H7 (cell line): Measurements from ENCODE around the gene SAMD8. TPM values are rescaled to one million over a fixed set of nuclear protein-coding genes. Genes with fewer than 3 reads are reported as not detected.

Source experiments
- DNase-seq: peaks from one replicate; pipeline ENCODE4 v3.0.0; 2012
- H3K27me3 ChIP-seq: 2 replicates; pipeline ENCODE4 v1.6.0; 2011; ENCODE audit warnings: mild to moderate bottlenecking, low read length; ENCODE audit not compliant: control insufficient read depth, insufficient read depth
- H3K36me3 ChIP-seq: replicated peaks from 2 replicates; pipeline ENCODE4 v1.5.1; 2011; ENCODE audit warnings: low read length; ENCODE audit not compliant: control insufficient read depth, insufficient read depth
- H3K4me3 ChIP-seq: 2 replicates; pipeline ENCODE4 v1.5.1; 2011; ENCODE audit warnings: low read depth, mild to moderate bottlenecking, control low read depth, low read length, moderate library complexity; ENCODE audit not compliant: insufficient read depth
- total RNA-seq: library from RNA; depleted of rRNA; stranded (reverse); fragments of >200 nt; shearing (Covaris generic); gene quantifications from 2 replicates; pipeline ENCODE4 v1.2.3, GENCODE V29; 2014; rRNA removed

Gene SAMD8
- 13.2 and 15.4 TPM in 2 replicates for total RNA-seq

GRCh38 chr10:75111365-75111906 is at the start of gene SAMD8:
Gene SAMD8, plus strand, starts transcription at chr10:75111656. Its CDS starts 38,873 bp downstream, at chr10:75150529.
- peak; percentile 99 for DNase-seq

GRCh38 chr10:75061709-75062505 is 49.5 kb upstream of the SAMD8 start:
- Histone ChIP-seq H3K27me3 (no peaks in the 10 kb centered on the region), H3K4me3 (no peak overlapping the region), H3K36me3 (no peaks in the 10 kb centered on the region)
- no peak for DNase-seq

More at GRCh38 chr10:75111365-75111906, at the start of gene SAMD8:
- Histone ChIP-seq H3K4me3 (peak within 1 kb of the TSS; percentile 87), H3K27me3 (no peaks in the 10 kb centered on the region), H3K36me3 (no peaks in the 10 kb centered on the region)

- Histone ChIP-seq H3K36me3 (no peaks in the 10 kb centered on the region), H3K4me3 (no peak overlapping the region), H3K27me3 (no peaks in the 10 kb centered on the region)
- no peak for DNase-seq
Measured at GRCh38 chr10:75062506-75063299, 48.8 kb upstream of the SAMD8 start.

- Histone ChIP-seq H3K27me3 (no peaks in the 10 kb centered on the region), H3K4me3 (no peak overlapping the region)
Measured at GRCh38 chr10:75063461-75064230, 47.8 kb upstream of the SAMD8 start.

GRCh38 chr10:75065076-75065475 is 46.4 kb upstream of the SAMD8 start:
- Histone ChIP-seq H3K36me3 (no peaks in the 10 kb centered on the region), H3K4me3 (no peak overlapping the region), H3K27me3 (no peaks in the 10 kb centered on the region)
- no peak for DNase-seq

More at GRCh38 chr10:75063461-75064230, 47.8 kb upstream of the SAMD8 start:
- DNase-seq, result no peak
- H3K36me3 ChIP-seq, result no peaks in the 10 kb centered on the region

GRCh38 chr10:75066271-75066670 is 45.2 kb upstream of the SAMD8 start:
- DNase-seq, result no peak
- Histone ChIP-seq H3K4me3 (no peak overlapping the region), H3K27me3 (no peaks in the 10 kb centered on the region), H3K36me3 (no peaks in the 10 kb centered on the region)

- DNase-seq, result no peak
- Histone ChIP-seq H3K36me3 (no peaks in the 10 kb centered on the region), H3K4me3 (no peak overlapping the region), H3K27me3 (no peaks in the 10 kb centered on the region)
Measured at GRCh38 chr10:75067272-75067671, 44.2 kb upstream of the SAMD8 start.

- no peak for DNase-seq
- no peaks in the 10 kb centered on the region for H3K36me3 ChIP-seq
- no peak overlapping the region for H3K4me3 ChIP-seq
- H3K27me3 ChIP-seq, result no peaks in the 10 kb centered on the region
Measured at GRCh38 chr10:75068523-75068922, 42.9 kb upstream of the SAMD8 start.

GRCh38 chr10:75070476-75070875 is 41.0 kb upstream of the SAMD8 start:
- no peak for DNase-seq
- H3K4me3 ChIP-seq, result no peak overlapping the region

GRCh38 chr10:75070961-75071428 is 40.5 kb upstream of the SAMD8 start:
- Histone ChIP-seq H3K4me3 (no peak overlapping the region), H3K36me3 (no peaks in the 10 kb centered on the region), H3K27me3 (peaks cover 5% of the 10 kb centered on the region; the same call in 1 of the 2 replicates)
- no peak for DNase-seq

More at GRCh38 chr10:75070476-75070875, 41.0 kb upstream of the SAMD8 start:
- no peaks in the 10 kb centered on the region for H3K36me3 ChIP-seq
- peaks cover 3% of the 10 kb centered on the region; the same call in 1 of the 2 replicates for H3K27me3 ChIP-seq

GRCh38 chr10:75071756-75072155 is 39.7 kb upstream of the SAMD8 start:
- H3K4me3 ChIP-seq, result no peak overlapping the region
- H3K36me3 ChIP-seq, result no peaks in the 10 kb centered on the region
- peaks cover 7% of the 10 kb centered on the region; the same call in 1 of the 2 replicates for H3K27me3 ChIP-seq
- no peak for DNase-seq

GRCh38 chr10:75072727-75073126 is 38.7 kb upstream of the SAMD8 start:
- Histone ChIP-seq H3K4me3 (no peak overlapping the region), H3K36me3 (no peaks in the 10 kb centered on the region), H3K27me3 (peaks cover 9% of the 10 kb centered on the region; the same call in 1 of the 2 replicates)
- DNase-seq, result no peak

- Histone ChIP-seq H3K36me3 (no peaks in the 10 kb centered on the region), H3K4me3 (no peak overlapping the region), H3K27me3 (peaks cover 9% of the 10 kb centered on the region; the same call in 1 of the 2 replicates)
- no peak for DNase-seq
Measured at GRCh38 chr10:75073442-75073841, 38.0 kb upstream of the SAMD8 start.
